GM12878 (cell line): Measurements from ENCODE around the gene RPL18.

Source experiments
- CBX5 ChIP-seq: sonication (generic); IDR thresholded peaks from 2 replicates; pipeline ENCODE4 v1.6.1; 2016; ENCODE audit warnings: low read depth, moderate library complexity, mild to moderate bottlenecking, inconsistent platforms
- CHD2 ChIP-seq: IDR thresholded peaks from 2 replicates; pipeline ENCODE4 v1.6.1; 2011; ENCODE audit warnings: low read depth, low read length, improper control_type of control experiment, borderline replicate concordance
- EP300 ChIP-seq, 2 experiments: fragments of 150-350 bp in 1 of 2; IDR thresholded peaks; 2 replicates each; pipeline ENCODE4 v1.6.1; 2011 to 2012; ENCODE audit warnings: low read depth in 2 of 2, low read length in 2 of 2, borderline replicate concordance in 1 of 2, improper control_type of control experiment in 1 of 2, inconsistent platforms in 1 of 2; ENCODE audit not compliant: control insufficient read depth in 1 of 2
- HDGF ChIP-seq: fragments of 450-650 bp; IDR thresholded peaks from 2 replicates; pipeline ENCODE4 v1.6.1; 2016; ENCODE audit warnings: antibody characterized with exemption
- POLR2AphosphoS5 ChIP-seq: IDR thresholded peaks from 2 replicates; pipeline ENCODE4 v1.6.1; 2011; ENCODE audit warnings: mild to moderate bottlenecking, low read length, inconsistent platforms
- RFX5 ChIP-seq: IDR thresholded peaks from 2 replicates; pipeline ENCODE4 v1.6.1; 2011; ENCODE audit warnings: low read depth, low read length, improper control_type of control experiment
- SIX5 ChIP-seq: IDR thresholded peaks from 2 replicates; pipeline ENCODE4 v1.6.1; 2011; ENCODE audit warnings: mild to moderate bottlenecking, low read depth, low read length, moderate library complexity; ENCODE audit not compliant: severe bottlenecking
- SRF ChIP-seq, 2 experiments: IDR thresholded peaks; 2 replicates each; pipeline ENCODE4 v1.6.1; 2011; ENCODE audit warnings: low read depth in 2 of 2, low read length in 2 of 2, mild to moderate bottlenecking in 1 of 2, moderate library complexity in 1 of 2
- SUPT20H ChIP-seq: IDR thresholded peaks from 2 replicates; pipeline ENCODE4 v1.6.1; 2011; ENCODE audit warnings: low read depth, mild to moderate bottlenecking, low read length, moderate library complexity, borderline replicate concordance; ENCODE audit not compliant: control insufficient read depth
- TCF7 ChIP-seq: IDR thresholded peaks from 2 replicates; pipeline ENCODE4 v1.6.1; 2014; ENCODE audit warnings: antibody characterized with exemption, borderline replicate concordance
- TF ChIP-seq, protein P1 (sequence below): IDR thresholded peaks from 2 replicates; pipeline ENCODE4 v1.6.1; 2012; ENCODE audit warnings: mild to moderate bottlenecking, low read depth, low read length

DNA sequence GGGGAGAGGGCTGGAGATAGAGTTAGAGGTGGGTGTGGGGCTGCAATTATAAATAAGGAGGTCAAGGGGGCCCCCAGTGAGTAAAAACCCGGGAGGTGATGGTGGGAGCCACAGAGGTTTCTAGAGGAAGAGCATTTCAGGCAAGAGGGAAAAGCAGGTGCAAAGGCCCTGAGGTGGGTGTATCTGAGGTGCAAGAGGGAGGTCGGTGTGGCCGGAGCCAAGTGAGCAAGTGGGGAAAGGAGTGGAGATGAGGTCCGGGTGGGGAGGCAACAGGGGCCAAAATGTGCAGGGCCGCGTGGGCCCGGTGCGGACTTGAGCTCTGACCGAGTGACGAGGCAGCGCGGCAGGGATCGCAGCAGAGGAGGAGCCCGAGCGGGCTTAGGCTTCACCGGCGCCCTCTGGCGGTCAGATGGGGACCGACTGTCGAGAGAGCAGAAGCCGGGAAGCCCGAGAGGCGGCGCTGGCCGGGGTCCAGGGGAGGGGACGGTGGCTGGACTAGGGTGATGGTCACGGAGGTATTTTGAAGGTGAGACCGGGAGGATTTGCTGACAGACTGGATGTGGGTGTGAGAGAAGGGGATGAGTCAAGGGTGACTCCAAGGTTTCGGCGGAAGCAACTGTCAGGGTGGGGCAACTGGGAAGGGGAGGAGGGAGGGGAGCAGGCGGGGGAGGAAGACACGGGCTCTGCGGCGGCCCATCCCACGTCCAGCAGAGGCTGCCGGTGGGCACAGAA lies 30.1 kb downstream of the RPL18 start:
- TF ChIP-seq TCF7: no peak
- no peak for TF ChIP-seq EP300 (IDR thresholded peaks at IDR 0.05; ENCODE audit: borderline replicate concordance in 1 of 2, control insufficient read depth in 1 of 2, low read depth in 2 of 2, low read length in 2 of 2)
- TF ChIP-seq SUPT20H: no peak
- no peak for TF ChIP-seq SRF (IDR thresholded peaks at IDR 0.05; ENCODE audit: low read depth in 2 of 2, low read length in 2 of 2)
- TF ChIP-seq CBX5: no peak
- no peak for TF ChIP-seq RFX5
- TF ChIP-seq POLR2AphosphoS5: no peak
- no peak for TF ChIP-seq SIX5
- no peak for TF ChIP-seq CHD2
- TF ChIP-seq, protein P1, sequence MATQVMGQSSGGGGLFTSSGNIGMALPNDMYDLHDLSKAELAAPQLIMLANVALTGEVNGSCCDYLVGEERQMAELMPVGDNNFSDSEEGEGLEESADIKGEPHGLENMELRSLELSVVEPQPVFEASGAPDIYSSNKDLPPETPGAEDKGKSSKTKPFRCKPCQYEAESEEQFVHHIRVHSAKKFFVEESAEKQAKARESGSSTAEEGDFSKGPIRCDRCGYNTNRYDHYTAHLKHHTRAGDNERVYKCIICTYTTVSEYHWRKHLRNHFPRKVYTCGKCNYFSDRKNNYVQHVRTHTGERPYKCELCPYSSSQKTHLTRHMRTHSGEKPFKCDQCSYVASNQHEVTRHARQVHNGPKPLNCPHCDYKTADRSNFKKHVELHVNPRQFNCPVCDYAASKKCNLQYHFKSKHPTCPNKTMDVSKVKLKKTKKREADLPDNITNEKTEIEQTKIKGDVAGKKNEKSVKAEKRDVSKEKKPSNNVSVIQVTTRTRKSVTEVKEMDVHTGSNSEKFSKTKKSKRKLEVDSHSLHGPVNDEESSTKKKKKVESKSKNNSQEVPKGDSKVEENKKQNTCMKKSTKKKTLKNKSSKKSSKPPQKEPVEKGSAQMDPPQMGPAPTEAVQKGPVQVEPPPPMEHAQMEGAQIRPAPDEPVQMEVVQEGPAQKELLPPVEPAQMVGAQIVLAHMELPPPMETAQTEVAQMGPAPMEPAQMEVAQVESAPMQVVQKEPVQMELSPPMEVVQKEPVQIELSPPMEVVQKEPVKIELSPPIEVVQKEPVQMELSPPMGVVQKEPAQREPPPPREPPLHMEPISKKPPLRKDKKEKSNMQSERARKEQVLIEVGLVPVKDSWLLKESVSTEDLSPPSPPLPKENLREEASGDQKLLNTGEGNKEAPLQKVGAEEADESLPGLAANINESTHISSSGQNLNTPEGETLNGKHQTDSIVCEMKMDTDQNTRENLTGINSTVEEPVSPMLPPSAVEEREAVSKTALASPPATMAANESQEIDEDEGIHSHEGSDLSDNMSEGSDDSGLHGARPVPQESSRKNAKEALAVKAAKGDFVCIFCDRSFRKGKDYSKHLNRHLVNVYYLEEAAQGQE: no peak
- peak; percentile 82 for TF ChIP-seq HDGF
